Stimulated activated CD4-positive, alpha-beta T cell treated with anti-CD3 and anti-CD28 coated beads, Interleukin-4, amount 100 ng/mL, for 1 hour (primary cell): ENCODE results near the gene NOS1.

ENCODE experiments used
- DNase-seq: peaks from one replicate; pipeline ENCODE4 v3.0.0-alpha.2; 2020

The NOS1 gene

GRCh38 chr12:117363056-117363662, 1.7 kb upstream of the NOS1 start:
- DNase-seq, result no peak

- DNase-seq, result no peak
Measured at GRCh38 chr12:117362391-117362790, 965 bp upstream of the NOS1 start.

- DNase-seq, result no peak
Measured at GRCh38 chr12:117361905-117362304, 479 bp upstream of the NOS1 start.

GRCh38 chr12:117360551-117361346, 677 bp downstream of the NOS1 start:
- no peak for DNase-seq

- no peak for DNase-seq
Measured at GRCh38 chr12:117360222-117360550, 1.2 kb downstream of the NOS1 start.

- no peak for DNase-seq
Measured at GRCh38 chr12:117359029-117359845, 2.2 kb downstream of the NOS1 start.

- DNase-seq, result no peak
Measured at GRCh38 chr12:117356048-117356447, 5.4 kb downstream of the NOS1 start.

GRCh38 chr12:117352883-117353282, 8.5 kb downstream of the NOS1 start:
- no peak for DNase-seq

GRCh38 chr12:117352206-117352605, 9.2 kb downstream of the NOS1 start:
- DNase-seq, result no peak

- DNase-seq, result no peak
Measured at GRCh38 chr12:117350140-117350539, 11.3 kb downstream of the NOS1 start.

- no peak for DNase-seq
Measured at GRCh38 chr12:117347588-117347987, 13.8 kb downstream of the NOS1 start.

- no peak for DNase-seq
Measured at GRCh38 chr12:117344716-117345115, 16.7 kb downstream of the NOS1 start.

GRCh38 chr12:117343849-117344248, 17.6 kb downstream of the NOS1 start:
- no peak for DNase-seq

- no peak for DNase-seq
Measured at GRCh38 chr12:117343296-117343695, 18.1 kb downstream of the NOS1 start.

- no peak for DNase-seq
Measured at GRCh38 chr12:117342682-117343081, 18.7 kb downstream of the NOS1 start.

GRCh38 chr12:117342247-117342646, 19.2 kb downstream of the NOS1 start:
- no peak for DNase-seq

GRCh38 chr12:117339104-117339503, 22.3 kb downstream of the NOS1 start:
- no peak for DNase-seq

- no peak for DNase-seq
Measured at GRCh38 chr12:117334855-117335587, 26.4 kb downstream of the NOS1 start.

- no peak for DNase-seq
Measured at GRCh38 chr12:117334051-117334450, 27.4 kb downstream of the NOS1 start.

GRCh38 chr12:117333331-117333881, 28.0 kb downstream of the NOS1 start:
- no peak for DNase-seq

GRCh38 chr12:117331691-117332090, 29.7 kb downstream of the NOS1 start:
- DNase-seq, result no peak

- DNase-seq, result no peak
Measured at GRCh38 chr12:117330441-117331113, 30.8 kb downstream of the NOS1 start.
